ENCODE data around the gene CRTC3.

Gene CRTC3

GRCh38 chr15:90583471-90584252 lies 53.9 kb downstream of the CRTC3 start:
- Histone ChIP-seq H3K4me1 (ENCODE audit: insufficient read depth, low read length) (peaks cover 29% of the 10 kb centered on the region), H3K4me3 (ENCODE audit: low read length) (peak overlapping the region; percentile 1; the same call in 1 of the 2 replicates), H3K27ac (ENCODE audit: low read length) (no peak overlapping the region), H3K27me3 (ENCODE audit: insufficient read depth, low read length) (peaks cover 7% of the 10 kb centered on the region), H3K9me3 (ENCODE audit: insufficient read depth, low read depth, low read length) (no peaks in the 10 kb centered on the region), H3K9ac (ENCODE audit: low read depth, low read length) (no peak overlapping the region), H3K36me3 (ENCODE audit: insufficient read depth, low read depth, low read length) (no peaks in the 10 kb centered on the region)

- peaks cover 7% of the 10 kb centered on the region for H3K27me3 ChIP-seq (ENCODE audit: insufficient read depth, low read length)
- H3K9me3 ChIP-seq (ENCODE audit: insufficient read depth, low read depth, low read length), result no peaks in the 10 kb centered on the region
Observed at GRCh38 chr15:90584841-90585240, 55.1 kb downstream of the CRTC3 start.

GRCh38 chr15:90585863-90586262 lies 56.1 kb downstream of the CRTC3 start:
- H3K36me3 ChIP-seq (ENCODE audit: insufficient read depth, low read depth, low read length), result no peaks in the 10 kb centered on the region
- H3K9ac ChIP-seq (ENCODE audit: low read depth, low read length), result no peak overlapping the region
- no peak overlapping the region for H3K27ac ChIP-seq (ENCODE audit: low read length)
- H3K4me3 ChIP-seq (ENCODE audit: low read length), result no peak overlapping the region
- H3K9me3 ChIP-seq (ENCODE audit: insufficient read depth, low read depth, low read length), result no peaks in the 10 kb centered on the region
- peaks cover 7% of the 10 kb centered on the region for H3K27me3 ChIP-seq (ENCODE audit: insufficient read depth, low read length)
- peaks cover 28% of the 10 kb centered on the region for H3K4me1 ChIP-seq (ENCODE audit: insufficient read depth, low read length)

More at GRCh38 chr15:90584841-90585240, 55.1 kb downstream of the CRTC3 start:
- H3K4me1 ChIP-seq (ENCODE audit: insufficient read depth, low read length), result peaks cover 29% of the 10 kb centered on the region
- no peak overlapping the region for H3K9ac ChIP-seq (ENCODE audit: low read depth, low read length)
- H3K36me3 ChIP-seq (ENCODE audit: insufficient read depth, low read depth, low read length), result no peaks in the 10 kb centered on the region
- H3K4me3 ChIP-seq (ENCODE audit: low read length), result no peak overlapping the region
- H3K27ac ChIP-seq (ENCODE audit: low read length), result no peak overlapping the region

GRCh38 chr15:90586948-90587347 lies 57.2 kb downstream of the CRTC3 start:
- Histone ChIP-seq H3K27ac (ENCODE audit: low read length) (no peak overlapping the region), H3K27me3 (ENCODE audit: insufficient read depth, low read length) (peaks cover 7% of the 10 kb centered on the region), H3K4me1 (ENCODE audit: insufficient read depth, low read length) (peaks cover 18% of the 10 kb centered on the region), H3K36me3 (ENCODE audit: insufficient read depth, low read depth, low read length) (no peaks in the 10 kb centered on the region), H3K9me3 (ENCODE audit: insufficient read depth, low read depth, low read length) (no peaks in the 10 kb centered on the region), H3K9ac (ENCODE audit: low read depth, low read length) (no peak overlapping the region), H3K4me3 (ENCODE audit: low read length) (no peak overlapping the region)

- Histone ChIP-seq H3K4me1 (ENCODE audit: insufficient read depth, low read length) (peaks cover 4% of the 10 kb centered on the region; the same call in 1 of the 2 replicates), H3K27ac (ENCODE audit: low read length) (no peak overlapping the region), H3K9ac (ENCODE audit: low read depth, low read length) (no peak overlapping the region), H3K27me3 (ENCODE audit: insufficient read depth, low read length) (peaks cover 7% of the 10 kb centered on the region), H3K36me3 (ENCODE audit: insufficient read depth, low read depth, low read length) (no peaks in the 10 kb centered on the region), H3K4me3 (ENCODE audit: low read length) (no peak overlapping the region), H3K9me3 (ENCODE audit: insufficient read depth, low read depth, low read length) (no peaks in the 10 kb centered on the region)
Observed at GRCh38 chr15:90588427-90588826, 58.7 kb downstream of the CRTC3 start.

- no peaks in the 10 kb centered on the region for H3K27me3 ChIP-seq (ENCODE audit: insufficient read depth, low read length)
- no peaks in the 10 kb centered on the region for H3K36me3 ChIP-seq (ENCODE audit: insufficient read depth, low read depth, low read length)
- no peak overlapping the region for H3K9ac ChIP-seq (ENCODE audit: low read depth, low read length)
- H3K4me1 ChIP-seq (ENCODE audit: insufficient read depth, low read length), result no peaks in the 10 kb centered on the region
- H3K4me3 ChIP-seq (ENCODE audit: low read length), result no peak overlapping the region
- no peaks in the 10 kb centered on the region for H3K9me3 ChIP-seq (ENCODE audit: insufficient read depth, low read depth, low read length)
- no peak overlapping the region for H3K27ac ChIP-seq (ENCODE audit: low read length)
Observed at GRCh38 chr15:90591524-90591923, 61.8 kb downstream of the CRTC3 start.

GRCh38 chr15:90592131-90592881 lies 62.6 kb downstream of the CRTC3 start:
- no peaks in the 10 kb centered on the region for H3K27me3 ChIP-seq (ENCODE audit: insufficient read depth, low read length)
- H3K9me3 ChIP-seq (ENCODE audit: insufficient read depth, low read depth, low read length), result no peaks in the 10 kb centered on the region
- no peak overlapping the region for H3K27ac ChIP-seq (ENCODE audit: low read length)
- H3K4me3 ChIP-seq (ENCODE audit: low read length), result no peak overlapping the region
- no peaks in the 10 kb centered on the region for H3K36me3 ChIP-seq (ENCODE audit: insufficient read depth, low read depth, low read length)
- no peak overlapping the region for H3K9ac ChIP-seq (ENCODE audit: low read depth, low read length)
- no peaks in the 10 kb centered on the region for H3K4me1 ChIP-seq (ENCODE audit: insufficient read depth, low read length)

- Histone ChIP-seq H3K9me3 (ENCODE audit: insufficient read depth, low read depth, low read length) (no peaks in the 10 kb centered on the region), H3K27ac (ENCODE audit: low read length) (no peak overlapping the region), H3K27me3 (ENCODE audit: insufficient read depth, low read length) (no peaks in the 10 kb centered on the region), H3K36me3 (ENCODE audit: insufficient read depth, low read depth, low read length) (no peaks in the 10 kb centered on the region), H3K4me3 (ENCODE audit: low read length) (no peak overlapping the region), H3K4me1 (ENCODE audit: insufficient read depth, low read length) (no peaks in the 10 kb centered on the region; the same call in 1 of the 2 replicates), H3K9ac (ENCODE audit: low read depth, low read length) (no peak overlapping the region)
Observed at GRCh38 chr15:90593499-90594158, 63.9 kb downstream of the CRTC3 start.

GRCh38 chr15:90594301-90594738 lies 64.6 kb downstream of the CRTC3 start:
- Histone ChIP-seq H3K27ac (ENCODE audit: low read length) (no peak overlapping the region), H3K9me3 (ENCODE audit: insufficient read depth, low read depth, low read length) (no peaks in the 10 kb centered on the region), H3K9ac (ENCODE audit: low read depth, low read length) (no peak overlapping the region), H3K4me1 (ENCODE audit: insufficient read depth, low read length) (no peaks in the 10 kb centered on the region; the same call in 1 of the 2 replicates), H3K4me3 (ENCODE audit: low read length) (no peak overlapping the region), H3K36me3 (ENCODE audit: insufficient read depth, low read depth, low read length) (no peaks in the 10 kb centered on the region), H3K27me3 (ENCODE audit: insufficient read depth, low read length) (no peaks in the 10 kb centered on the region)

GRCh38 chr15:90595763-90596155 lies 66.0 kb downstream of the CRTC3 start:
- no peak overlapping the region for H3K27ac ChIP-seq (ENCODE audit: low read length)
- H3K9me3 ChIP-seq (ENCODE audit: insufficient read depth, low read depth, low read length), result no peaks in the 10 kb centered on the region
- no peak overlapping the region for H3K4me3 ChIP-seq (ENCODE audit: low read length)
- H3K36me3 ChIP-seq (ENCODE audit: insufficient read depth, low read depth, low read length), result no peaks in the 10 kb centered on the region
- no peaks in the 10 kb centered on the region; the same call in 1 of the 2 replicates for H3K4me1 ChIP-seq (ENCODE audit: insufficient read depth, low read length)
- no peaks in the 10 kb centered on the region for H3K27me3 ChIP-seq (ENCODE audit: insufficient read depth, low read length)
- no peak overlapping the region for H3K9ac ChIP-seq (ENCODE audit: low read depth, low read length)

GRCh38 chr15:90596943-90597342 lies 67.2 kb downstream of the CRTC3 start:
- Histone ChIP-seq H3K36me3 (ENCODE audit: insufficient read depth, low read depth, low read length) (no peaks in the 10 kb centered on the region), H3K4me1 (ENCODE audit: insufficient read depth, low read length) (no peaks in the 10 kb centered on the region; the same call in 1 of the 2 replicates), H3K27me3 (ENCODE audit: insufficient read depth, low read length) (no peaks in the 10 kb centered on the region), H3K27ac (ENCODE audit: low read length) (no peak overlapping the region), H3K4me3 (ENCODE audit: low read length) (no peak overlapping the region), H3K9ac (ENCODE audit: low read depth, low read length) (no peak overlapping the region), H3K9me3 (ENCODE audit: insufficient read depth, low read depth, low read length) (no peaks in the 10 kb centered on the region)
